Fibroblast of skin of scalp (primary cell): Measurements from ENCODE around the gene RNLS.

Source experiments
- DNase-seq: peaks from one replicate; pipeline ENCODE4 v3.0.0-alpha.2; 2013

Gene RNLS

GRCh38 chr10:88551246-88551645 lies 31.9 kb downstream of the RNLS start:
- no peak for DNase-seq

GRCh38 chr10:88546497-88546896 lies 36.6 kb downstream of the RNLS start:
- DNase-seq, result no peak

GRCh38 chr10:88545359-88545758 lies 37.8 kb downstream of the RNLS start:
- DNase-seq, result no peak

GRCh38 chr10:88544140-88544870 lies 38.8 kb downstream of the RNLS start:
- DNase-seq, result no peak

- no peak for DNase-seq
Observed at GRCh38 chr10:88542522-88542921, 40.6 kb downstream of the RNLS start.

GRCh38 chr10:88541116-88541626 lies 41.9 kb downstream of the RNLS start:
- DNase-seq, result no peak

GRCh38 chr10:88540351-88540750 lies 42.8 kb downstream of the RNLS start:
- no peak for DNase-seq

GRCh38 chr10:88538048-88538447 lies 45.1 kb downstream of the RNLS start:
- peak; percentile 80 for DNase-seq

GRCh38 chr10:88537322-88537721 lies 45.8 kb downstream of the RNLS start:
- DNase-seq, result peak; percentile 46

GRCh38 chr10:88536437-88536836 lies 46.7 kb downstream of the RNLS start:
- no peak for DNase-seq

GRCh38 chr10:88534072-88534665 lies 48.9 kb downstream of the RNLS start:
- no peak for DNase-seq

GRCh38 chr10:88531392-88532052 lies 51.6 kb downstream of the RNLS start:
- DNase-seq, result no peak

GRCh38 chr10:88530629-88531391 lies 52.3 kb downstream of the RNLS start:
- DNase-seq, result no peak

GRCh38 chr10:88530093-88530492 lies 53.0 kb downstream of the RNLS start:
- DNase-seq, result no peak

GRCh38 chr10:88528806-88529570 lies 54.1 kb downstream of the RNLS start:
- peak; percentile 66 for DNase-seq

GRCh38 chr10:88528201-88528600 lies 54.9 kb downstream of the RNLS start:
- DNase-seq, result peak; percentile 28

GRCh38 chr10:88527245-88527644 lies 55.9 kb downstream of the RNLS start:
- no peak for DNase-seq

GRCh38 chr10:88526501-88527105 lies 56.5 kb downstream of the RNLS start:
- DNase-seq, result no peak

GRCh38 chr10:88525371-88526069 lies 57.6 kb downstream of the RNLS start:
- DNase-seq, result peak; percentile 51

GRCh38 chr10:88523739-88524400 lies 59.2 kb downstream of the RNLS start:
- DNase-seq, result no peak
